Measurements from ENCODE around the gene TAX1BP3.

The TAX1BP3 gene

DNA sequence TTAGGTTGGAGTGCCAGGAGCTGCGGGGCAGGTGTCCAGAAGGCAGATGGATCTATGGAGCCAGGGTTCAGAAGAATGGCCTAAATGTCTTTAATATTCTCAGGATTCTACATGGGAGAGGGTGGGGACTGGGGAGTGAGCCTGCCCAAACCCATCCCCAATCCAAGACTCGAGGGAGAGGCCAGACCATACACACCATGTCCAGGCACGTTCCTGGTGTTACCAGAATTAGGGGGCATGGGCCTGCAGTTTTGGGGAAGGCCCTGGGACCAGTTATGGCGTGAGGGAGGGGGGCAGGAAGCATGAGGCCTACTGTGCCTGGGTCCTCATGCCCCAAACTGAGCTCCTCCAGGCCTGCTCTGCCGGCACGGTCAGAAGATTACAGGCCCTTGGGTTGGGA is 1.9 kb downstream of the TAX1BP3 start:
- H3K36me3 ChIP-seq (ENCODE audit: control insufficient read depth in 2 of 2, insufficient read depth in 1 of 2, low read length in 2 of 2): peaks cover 7 to 39% of the 10 kb centered on the region in 2 experiments; a peak in 2 of 3 replicates
- H3K27ac ChIP-seq (ENCODE audit: extremely low read depth, low read depth, low read length): no peak overlapping the region
- TF ChIP-seq ZNF76 (tag by site-specific recombination; IDR thresholded peaks at IDR 0.05; ENCODE audit: borderline replicate concordance, low read depth): no peak
- no peak for TF ChIP-seq INSM2 (tag by site-specific recombination; IDR thresholded peaks at IDR 0.05)
- TF ChIP-seq ZNF341 (tag by site-specific recombination; IDR thresholded peaks at IDR 0.05; ENCODE audit: low read depth): no peak
- TF ChIP-seq ZNF18 (tag by site-specific recombination; IDR thresholded peaks at IDR 0.05): no peak
- no peak for TF ChIP-seq ZNF837 (tag by site-specific recombination; IDR thresholded peaks at IDR 0.05)
- TF ChIP-seq ZNF707 (tag by site-specific recombination; IDR thresholded peaks at IDR 0.05): no peak
- TF ChIP-seq ZNF768 (tag by site-specific recombination; IDR thresholded peaks at IDR 0.05): no peak
- no peak for TF ChIP-seq ZNF26 (tag by site-specific recombination; IDR thresholded peaks at IDR 0.05)
- TF ChIP-seq ZNF624 (tag by site-specific recombination; IDR thresholded peaks at IDR 0.05): no peak
- TF ChIP-seq ZNF121 (tag by site-specific recombination; IDR thresholded peaks at IDR 0.05): no peak
- TF ChIP-seq YY1 (tag by site-specific recombination; IDR thresholded peaks at IDR 0.05): no peak
- no peak for TF ChIP-seq ZNF670 (tag by site-specific recombination; IDR thresholded peaks at IDR 0.05; ENCODE audit: low read depth)
- TF ChIP-seq ZSCAN4 (tag by site-specific recombination; IDR thresholded peaks at IDR 0.05): no peak
- no peak for TF ChIP-seq ZNF423 (tag by site-specific recombination; IDR thresholded peaks at IDR 0.05)
- TF ChIP-seq, protein P1, sequence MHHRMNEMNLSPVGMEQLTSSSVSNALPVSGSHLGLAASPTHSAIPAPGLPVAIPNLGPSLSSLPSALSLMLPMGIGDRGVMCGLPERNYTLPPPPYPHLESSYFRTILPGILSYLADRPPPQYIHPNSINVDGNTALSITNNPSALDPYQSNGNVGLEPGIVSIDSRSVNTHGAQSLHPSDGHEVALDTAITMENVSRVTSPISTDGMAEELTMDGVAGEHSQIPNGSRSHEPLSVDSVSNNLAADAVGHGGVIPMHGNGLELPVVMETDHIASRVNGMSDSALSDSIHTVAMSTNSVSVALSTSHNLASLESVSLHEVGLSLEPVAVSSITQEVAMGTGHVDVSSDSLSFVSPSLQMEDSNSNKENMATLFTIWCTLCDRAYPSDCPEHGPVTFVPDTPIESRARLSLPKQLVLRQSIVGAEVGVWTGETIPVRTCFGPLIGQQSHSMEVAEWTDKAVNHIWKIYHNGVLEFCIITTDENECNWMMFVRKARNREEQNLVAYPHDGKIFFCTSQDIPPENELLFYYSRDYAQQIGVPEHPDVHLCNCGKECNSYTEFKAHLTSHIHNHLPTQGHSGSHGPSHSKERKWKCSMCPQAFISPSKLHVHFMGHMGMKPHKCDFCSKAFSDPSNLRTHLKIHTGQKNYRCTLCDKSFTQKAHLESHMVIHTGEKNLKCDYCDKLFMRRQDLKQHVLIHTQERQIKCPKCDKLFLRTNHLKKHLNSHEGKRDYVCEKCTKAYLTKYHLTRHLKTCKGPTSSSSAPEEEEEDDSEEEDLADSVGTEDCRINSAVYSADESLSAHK (tag by site-specific recombination; IDR thresholded peaks at IDR 0.05): no peak
- no peak for TF ChIP-seq ZNF366 (tag by site-specific recombination; conservative IDR thresholded peaks at IDR 0.05)
- H3K9me3 ChIP-seq (ENCODE audit: control insufficient read depth, insufficient read depth, low read depth, low read length): no peaks in the 10 kb centered on the region
- no peak overlapping the region for H3K4me3 ChIP-seq (ENCODE audit: low read depth, low read length)
- CTCF ChIA-PET: interaction anchor here (0.9 to 1.8 kb wide), 3 partner anchors 19 to 161 kb away, joined by 3 to 8 read pairs (median 3); no protein-coding TSS in a partner anchor
- POLR2A ChIA-PET: interaction anchor here (0.7 to 4.4 kb wide), 4 partner anchors 8 to 81 kb away, joined by 3 to 75 read pairs (median 22); partner anchors contain the start of genes CTNS, HASPIN and SHPK
- H3K4me1 ChIP-seq (ENCODE audit: control insufficient read depth, insufficient read depth, low read length): peaks cover 8% of the 10 kb centered on the region; the same call in 1 of the 2 replicates

DNA sequence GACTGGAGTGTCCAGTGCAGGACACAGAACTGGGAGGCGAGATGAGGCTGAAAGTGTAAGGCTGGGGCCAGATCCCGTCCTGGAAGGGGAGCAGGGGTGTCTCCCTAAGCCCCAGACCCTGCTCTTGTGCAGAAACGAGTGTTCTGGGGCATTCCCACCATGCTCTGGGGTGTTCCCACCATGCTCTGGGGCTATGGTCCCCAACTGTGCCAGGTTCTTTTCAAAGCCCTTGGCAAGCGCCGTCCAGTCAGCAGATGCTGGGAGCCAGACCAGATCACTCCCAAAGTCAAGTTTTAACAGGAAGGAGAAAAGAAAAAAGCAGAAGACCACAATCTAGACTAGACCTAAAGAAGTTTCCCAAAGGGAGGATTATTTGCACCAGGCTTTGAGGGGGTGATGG is 2.5 kb downstream of the TAX1BP3 start:
- ChIA-PET CTCF (no interaction called here), POLR2A (interaction anchor here (4.4 kb wide), 1 partner anchor 29 kb away, joined by 75 read pairs; the partner anchor contains the start of genes CTNS and SHPK)
- Histone ChIP-seq H3K4me3 (ENCODE audit: low read depth, low read length) (no peak overlapping the region), H3K27ac (ENCODE audit: extremely low read depth, low read depth, low read length) (no peak overlapping the region), H3K4me1 (ENCODE audit: control insufficient read depth, insufficient read depth, low read length) (peaks cover 8% of the 10 kb centered on the region; the same call in 1 of the 2 replicates), H3K36me3 (ENCODE audit: control insufficient read depth in 2 of 2, insufficient read depth in 1 of 2, low read length in 2 of 2) (peaks cover under 1 to 45% of the 10 kb centered on the region in 2 experiments; a peak in 2 of 3 replicates), H3K9me3 (ENCODE audit: control insufficient read depth, insufficient read depth, low read depth, low read length) (no peaks in the 10 kb centered on the region)
- TF ChIP-seq ZNF701 (tag by site-specific recombination; IDR thresholded peaks at IDR 0.05): no peak
- TF ChIP-seq ZNF561 (tag by site-specific recombination; IDR thresholded peaks at IDR 0.05; ENCODE audit: borderline replicate concordance): no peak
- TF ChIP-seq ZNF221 (tag by site-specific recombination; IDR thresholded peaks at IDR 0.05; ENCODE audit: borderline replicate concordance): no peak
- TF ChIP-seq SP7 (tag by site-specific recombination; IDR thresholded peaks at IDR 0.05): no peak
- no peak for TF ChIP-seq ZNF16 (tag by site-specific recombination; IDR thresholded peaks at IDR 0.05; ENCODE audit: low read depth)
- no peak for TF ChIP-seq ZBTB8A (tag by site-specific recombination; IDR thresholded peaks at IDR 0.05)
- no peak for TF ChIP-seq ZFP69B (tag by site-specific recombination; IDR thresholded peaks at IDR 0.05)
- TF ChIP-seq GLI4 (tag by site-specific recombination; IDR thresholded peaks at IDR 0.05): no peak
- no peak for TF ChIP-seq KLF7 (tag by site-specific recombination; IDR thresholded peaks at IDR 0.05; ENCODE audit: borderline replicate concordance)
- TF ChIP-seq WT1 (tag by site-specific recombination; IDR thresholded peaks at IDR 0.05): no peak
- no peak for TF ChIP-seq ZFHX2 (tag by site-specific recombination; conservative IDR thresholded peaks at IDR 0.05)
- no peak for TF ChIP-seq HOXA7 (CRISPR knock-in tag; IDR thresholded peaks at IDR 0.05; ENCODE audit: borderline replicate concordance)
- TF ChIP-seq ZNF521 (tag by site-specific recombination; IDR thresholded peaks at IDR 0.05): no peak

Measured in HEK293 (cell line).